Glomerular visceral epithelial cell (primary cell): ENCODE data around the gene SERPINB1.
A peak's percentile ranks its signal among the peaks of the same experiment; 100 is the strongest.

ENCODE experiments used
- DNase-seq: peaks from one replicate; pipeline ENCODE4 v3.0.0-alpha.2; 2016; ENCODE audit errors: extremely low spot score

Gene SERPINB1

GRCh38 chr6:2793534-2794151 lies 48.0 kb downstream of the SERPINB1 start:
- DNase-seq = no peak

DNA sequence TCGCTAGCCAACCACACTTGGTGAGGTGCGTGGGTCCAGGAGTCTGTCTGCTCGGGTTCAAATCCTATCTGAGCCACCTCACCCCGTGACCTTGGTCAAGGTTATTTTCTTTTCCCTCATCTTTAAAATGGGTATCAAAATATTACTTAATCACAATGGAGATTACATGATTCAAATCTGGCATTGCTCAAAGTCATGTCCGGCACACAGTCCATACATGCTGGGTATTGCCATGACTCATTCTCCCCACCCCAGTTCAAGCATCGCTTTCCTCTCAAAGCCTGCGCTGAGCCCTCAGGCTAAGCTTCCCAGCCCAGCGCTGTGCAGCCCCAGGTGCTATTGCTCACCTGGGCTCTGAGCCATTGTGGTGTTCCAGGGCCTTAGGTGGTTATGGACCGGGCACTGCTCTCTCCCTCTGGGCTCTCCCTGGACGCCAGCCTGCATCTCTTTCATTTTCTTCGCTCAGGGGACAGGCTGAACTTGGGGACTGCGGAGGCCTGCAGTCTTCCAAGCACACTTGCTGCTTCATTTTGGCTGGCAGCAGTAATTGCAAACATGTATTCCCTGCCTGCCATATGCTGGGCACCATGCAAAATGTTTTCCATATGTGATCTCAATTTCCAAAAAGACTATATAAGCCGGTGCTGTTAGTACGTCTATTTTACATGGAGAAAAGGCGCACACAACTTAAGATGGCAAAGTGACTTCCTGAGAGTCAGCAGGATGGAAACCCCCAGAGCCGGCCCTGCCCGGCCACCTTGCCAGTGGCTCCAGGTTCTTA lies 49.1 kb downstream of the SERPINB1 start:
- no peak for DNase-seq

DNA sequence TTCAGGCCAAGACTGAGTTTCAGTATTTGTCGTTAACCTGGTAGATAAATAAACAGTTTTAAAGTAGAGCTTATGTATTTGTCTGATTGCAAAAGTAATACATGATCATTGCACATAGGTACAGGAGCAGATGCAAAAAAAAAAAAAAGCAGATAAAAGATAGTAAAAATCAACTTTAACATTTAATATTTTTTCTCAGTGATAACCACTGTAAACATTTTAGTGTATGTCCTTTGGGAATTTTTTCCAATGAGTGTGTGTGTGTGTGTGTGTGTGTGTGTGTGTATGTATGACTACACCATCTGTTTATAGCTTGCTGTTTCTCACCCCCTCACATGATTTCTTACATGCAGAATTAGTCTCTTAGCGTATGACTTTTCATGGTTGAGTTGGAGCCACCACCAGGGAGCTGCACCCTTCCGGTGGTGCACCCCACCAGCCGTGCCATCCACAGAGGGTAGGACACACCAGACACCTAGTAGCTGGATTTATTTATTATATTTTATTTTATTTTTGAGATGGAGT lies 50.2 kb downstream of the SERPINB1 start:
- DNase-seq = no peak

DNA sequence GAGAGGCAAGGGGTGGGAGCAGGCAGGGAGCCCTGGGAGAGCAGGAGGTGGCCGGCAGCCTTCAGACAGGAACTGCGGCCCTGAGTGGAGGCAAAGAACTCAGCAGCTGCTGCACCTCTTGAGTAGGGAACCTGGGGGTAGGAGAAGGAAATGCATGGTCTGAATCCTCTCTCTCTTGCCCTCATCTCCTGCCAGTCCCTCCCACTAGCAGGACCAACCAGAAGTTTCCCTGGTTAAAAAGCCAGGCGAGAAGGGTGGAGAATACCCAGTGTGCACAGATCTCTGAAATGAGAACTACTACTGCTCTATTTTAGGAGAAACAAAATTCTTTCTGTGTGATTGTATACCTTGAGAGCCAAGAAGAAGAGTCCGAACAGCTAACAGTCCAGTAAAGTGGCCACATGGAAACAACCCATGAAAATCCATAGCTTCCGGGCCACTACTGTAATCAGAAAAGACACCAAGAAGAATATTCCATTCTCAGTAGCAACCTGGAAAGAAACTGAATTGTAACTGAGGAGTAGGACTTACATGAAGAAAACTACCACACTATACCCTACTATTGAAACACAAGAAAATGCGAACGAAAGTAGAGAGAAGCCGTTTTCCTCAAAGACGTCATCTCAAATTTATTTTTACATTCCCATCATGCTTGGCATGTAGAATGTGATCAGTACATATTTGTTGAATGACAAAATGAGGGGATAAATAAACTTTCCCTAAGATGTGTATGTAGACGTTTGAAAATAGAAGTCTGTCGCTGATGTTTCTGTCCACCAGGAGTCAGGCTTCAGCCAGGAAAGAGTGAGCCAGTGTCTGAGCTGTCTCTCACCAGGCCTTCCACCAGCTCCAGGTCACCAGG lies 50.8 kb downstream of the SERPINB1 start:
- DNase-seq = peak; percentile 76

DNA sequence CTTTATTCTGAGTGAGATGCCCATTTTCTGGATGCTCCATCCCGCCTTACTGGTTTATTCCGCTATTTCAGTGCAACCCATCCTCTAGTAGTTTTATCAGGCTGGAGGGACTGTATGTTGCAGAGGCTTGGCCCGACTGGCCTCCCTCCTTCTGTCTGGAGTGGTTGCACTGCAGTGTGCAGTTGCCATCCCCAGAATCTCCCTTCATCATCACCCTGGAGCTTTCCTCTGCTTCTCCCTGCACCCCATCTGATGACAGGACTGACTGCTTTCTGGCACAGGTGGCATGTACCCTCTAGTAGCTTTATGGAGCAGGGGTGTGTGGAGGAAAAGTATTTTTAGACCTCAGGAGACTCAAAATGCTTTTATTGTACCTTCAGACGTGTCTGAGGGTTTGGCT lies 55.4 kb downstream of the SERPINB1 start:
- DNase-seq = no peak

DNA sequence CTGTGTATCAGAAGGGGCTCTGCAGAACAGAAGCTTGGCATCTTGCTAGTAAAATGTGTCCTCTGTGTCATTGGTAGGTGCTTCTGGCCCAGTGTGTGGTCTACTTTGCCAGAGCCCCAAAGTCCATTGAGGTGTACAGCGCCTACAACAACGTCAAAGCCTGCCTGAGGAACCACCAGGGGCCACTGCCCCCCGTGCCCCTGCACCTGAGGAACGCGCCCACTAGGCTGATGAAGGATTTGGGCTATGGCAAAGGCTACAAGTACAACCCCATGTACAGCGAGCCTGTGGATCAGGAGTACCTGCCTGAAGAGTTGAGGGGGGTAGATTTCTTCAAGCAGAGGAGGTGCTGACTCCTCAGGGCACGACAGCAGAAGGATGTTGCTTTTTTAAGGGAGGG lies 56.7 kb downstream of the SERPINB1 start:
- no peak for DNase-seq

GRCh38 chr6:2784061-2784460 lies 57.6 kb downstream of the SERPINB1 start:
- DNase-seq = no peak

GRCh38 chr6:2783188-2783963 lies 58.3 kb downstream of the SERPINB1 start:
- no peak for DNase-seq

- no peak for DNase-seq
These were observed 58.9 kb downstream of the SERPINB1 start for GRCh38 chr6:2782825-2783187.

DNA sequence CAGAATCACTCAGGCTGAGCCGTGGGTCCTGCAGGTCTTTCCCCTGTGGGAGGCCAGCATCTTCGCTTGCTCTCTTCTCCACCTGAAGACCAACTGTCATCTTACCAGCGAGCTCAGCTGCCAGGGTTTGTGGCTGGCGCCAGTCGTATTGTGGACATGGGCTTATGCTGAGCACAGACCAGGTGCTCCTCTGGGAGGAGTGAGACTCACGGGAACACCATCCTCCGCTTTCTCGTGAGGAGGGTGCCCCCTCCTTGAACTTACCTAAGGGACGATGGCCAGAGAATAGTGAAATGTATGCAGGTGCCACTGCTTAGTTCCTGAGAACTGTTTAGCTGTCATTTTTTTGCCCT lies 59.3 kb downstream of the SERPINB1 start:
- no peak for DNase-seq
